ENCODE measurements around the gene C10orf95. TPM values are rescaled to one million over a fixed set of nuclear protein-coding genes. Genes with fewer than 3 reads are reported as not detected.

The C10orf95 gene
- total and polyA plus RNA-seq, 10 of the 15 experiments (the other 5 are each of a cell fraction or from before 2014, with no cell fraction given) = 0.06 to 1.1 (median 0.31) TPM

DNA sequence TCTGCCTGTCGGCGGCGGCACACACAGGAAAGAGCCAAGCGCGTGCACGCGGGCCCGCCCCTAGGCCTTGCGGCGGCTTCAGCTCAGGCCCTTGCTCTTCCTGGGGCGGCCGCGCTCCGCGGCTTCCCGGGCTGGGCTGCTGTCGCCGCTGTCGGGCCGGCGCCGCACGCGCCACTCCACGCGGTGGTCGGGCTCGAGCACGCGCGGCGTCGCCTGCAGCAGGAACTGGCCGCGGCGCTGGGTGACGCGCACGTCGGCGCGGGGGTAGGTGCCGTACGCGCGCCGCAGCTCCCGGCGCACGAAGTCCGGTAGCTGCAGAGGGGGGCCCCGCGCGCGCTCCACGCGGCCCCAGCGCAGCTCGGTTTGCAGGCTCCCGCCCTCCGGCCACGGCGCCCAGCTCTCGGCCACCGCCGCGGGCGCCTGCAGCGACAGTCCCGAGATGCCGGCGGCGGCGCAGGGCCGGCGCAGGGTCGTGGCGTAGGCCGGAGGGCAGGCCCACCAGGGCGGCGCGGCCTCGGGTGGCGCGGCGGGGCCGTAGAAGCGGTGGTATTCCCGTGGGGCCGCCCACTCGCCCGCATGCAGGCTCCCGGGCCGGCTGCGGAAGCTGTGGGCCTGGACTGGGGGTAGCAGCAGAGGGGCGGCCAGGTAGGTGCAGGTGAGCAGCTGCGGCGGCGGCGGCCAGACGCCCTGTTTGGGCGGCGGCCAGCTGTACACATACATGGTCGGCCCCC lies 804 bp downstream of the C10orf95 start (continued):
- TF ChIP-seq ZBTB4 (CRISPR knock-in tag; IDR thresholded peaks at IDR 0.05) (no peak), PRDM15 (CRISPR knock-in tag; IDR thresholded peaks at IDR 0.05) (no peak), TCF3 (IDR thresholded peaks at IDR 0.05; ENCODE audit: borderline replicate concordance, insufficient read depth, low read depth, low read length) (peak; percentile 11; the same call in 1 of the 2 replicates), BRCA1 (IDR thresholded peaks at IDR 0.05; ENCODE audit: low read depth, low read length) (no peak), DPF2 (IDR thresholded peaks at IDR 0.05) (peak; percentile 91; the same call in 1 of the 2 replicates), BCLAF1 (IDR thresholded peaks at IDR 0.05) (no peak), ATF7 (IDR thresholded peaks at IDR 0.05; ENCODE audit: low read depth) (no peak), ESRRA (IDR thresholded peaks at IDR 0.05; ENCODE audit: low read length) (no peak; the same call in 1 of the 2 replicates), GATAD2B (conservative IDR thresholded peaks at IDR 0.05; ENCODE audit: low read depth) (peak; percentile 97), JUNB (IDR thresholded peaks at IDR 0.05) (no peak), POLR2AphosphoS5 (IDR thresholded peaks at IDR 0.05; ENCODE audit: low read length) (peak; percentile 51; the same call in 1 of the 2 replicates)
- TF ChIP-seq, protein P1, sequence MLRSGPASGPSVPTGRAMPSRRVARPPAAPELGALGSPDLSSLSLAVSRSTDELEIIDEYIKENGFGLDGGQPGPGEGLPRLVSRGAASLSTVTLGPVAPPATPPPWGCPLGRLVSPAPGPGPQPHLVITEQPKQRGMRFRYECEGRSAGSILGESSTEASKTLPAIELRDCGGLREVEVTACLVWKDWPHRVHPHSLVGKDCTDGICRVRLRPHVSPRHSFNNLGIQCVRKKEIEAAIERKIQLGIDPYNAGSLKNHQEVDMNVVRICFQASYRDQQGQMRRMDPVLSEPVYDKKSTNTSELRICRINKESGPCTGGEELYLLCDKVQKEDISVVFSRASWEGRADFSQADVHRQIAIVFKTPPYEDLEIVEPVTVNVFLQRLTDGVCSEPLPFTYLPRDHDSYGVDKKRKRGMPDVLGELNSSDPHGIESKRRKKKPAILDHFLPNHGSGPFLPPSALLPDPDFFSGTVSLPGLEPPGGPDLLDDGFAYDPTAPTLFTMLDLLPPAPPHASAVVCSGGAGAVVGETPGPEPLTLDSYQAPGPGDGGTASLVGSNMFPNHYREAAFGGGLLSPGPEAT (IDR thresholded peaks at IDR 0.05; ENCODE audit: low read depth) = no peak; the same call in 1 of the 2 replicates
- TF ChIP-seq, protein P2, sequence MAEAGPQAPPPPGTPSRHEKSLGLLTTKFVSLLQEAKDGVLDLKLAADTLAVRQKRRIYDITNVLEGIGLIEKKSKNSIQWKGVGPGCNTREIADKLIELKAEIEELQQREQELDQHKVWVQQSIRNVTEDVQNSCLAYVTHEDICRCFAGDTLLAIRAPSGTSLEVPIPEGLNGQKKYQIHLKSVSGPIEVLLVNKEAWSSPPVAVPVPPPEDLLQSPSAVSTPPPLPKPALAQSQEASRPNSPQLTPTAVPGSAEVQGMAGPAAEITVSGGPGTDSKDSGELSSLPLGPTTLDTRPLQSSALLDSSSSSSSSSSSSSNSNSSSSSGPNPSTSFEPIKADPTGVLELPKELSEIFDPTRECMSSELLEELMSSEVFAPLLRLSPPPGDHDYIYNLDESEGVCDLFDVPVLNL (IDR thresholded peaks at IDR 0.05; ENCODE audit: low read depth, low read length) = no peak
